Thyroid gland (tissue), 4 donors: Measurements from ENCODE around the gene MYOZ3.

ENCODE experiments used
- CTCF ChIP-seq, 6 experiments: fragments of 200-600 bp in 3 of 6; fragments of 450-650 bp in 3 of 6; sonication (generic) in 3 of 6; IDR thresholded peaks; one replicate each; pipeline ENCODE4 v1.5.1; 2016 to 2019; ENCODE audit warnings: antibody characterized with exemption in 6 of 6, mild to moderate bottlenecking in 2 of 6, inconsistent platforms in 1 of 6, moderate library complexity in 1 of 6
- POLR2A ChIP-seq, 2 donors: fragments of 450-650 bp; IDR thresholded peaks; one replicate each; pipeline ENCODE4 v1.6.1; 2017; ENCODE audit warnings: antibody characterized with exemption in 2 of 2, mild to moderate bottlenecking in 2 of 2, moderate library complexity in 1 of 2

GRCh38 chr5:150614661-150615060 lies 46.4 kb upstream of the MYOZ3 start:
- TF ChIP-seq CTCF (IDR thresholded peaks at IDR 0.05): no peak
- no peak for TF ChIP-seq POLR2A (IDR thresholded peaks at IDR 0.05)
